GM12878 (cell line): Measurements from ENCODE around the gene RMI2. TPM values are rescaled to one million over a fixed set of nuclear protein-coding genes. Genes with fewer than 3 reads are reported as not detected.

ENCODE experiments used
- BRCA1 ChIP-seq: IDR thresholded peaks from 2 replicates; pipeline ENCODE4 v1.6.1; 2011; ENCODE audit warnings: low read depth, low read length, improper control_type of control experiment
- CREB1 ChIP-seq: IDR thresholded peaks from 2 replicates; pipeline ENCODE4 v1.6.1; 2012; ENCODE audit warnings: low read depth, mild to moderate bottlenecking, inconsistent platforms
- E2F4 ChIP-seq: IDR thresholded peaks from 2 replicates; pipeline ENCODE4 v1.6.1; 2012; ENCODE audit warnings: low read depth, low read length, improper control_type of control experiment
- IRF3 ChIP-seq: fragments of 450-650 bp; IDR thresholded peaks from 2 replicates; pipeline ENCODE4 v1.6.1; 2014; ENCODE audit warnings: mild to moderate bottlenecking
- IRF4 ChIP-seq: IDR thresholded peaks from 2 replicates; pipeline ENCODE4 v1.6.1; 2011; ENCODE audit warnings: low read depth, low read length
- MTA3 ChIP-seq: IDR thresholded peaks from 2 replicates; pipeline ENCODE4 v1.6.1; 2012; ENCODE audit warnings: low read length, inconsistent platforms, borderline replicate concordance
- MYC ChIP-seq: IDR thresholded peaks from 2 replicates; pipeline ENCODE4 v1.6.1; 2011; ENCODE audit warnings: mild to moderate bottlenecking, low read length, moderate library complexity, inconsistent platforms; ENCODE audit not compliant: insufficient read depth, insufficient replicate concordance, insufficient read length, severe bottlenecking
- SPI1 ChIP-seq: IDR thresholded peaks from 2 replicates; pipeline ENCODE4 v1.6.1; 2011; ENCODE audit warnings: low read depth, mild to moderate bottlenecking, low read length, moderate library complexity, borderline replicate concordance; ENCODE audit not compliant: insufficient read depth
- SREBF2 ChIP-seq: IDR thresholded peaks from 2 replicates; pipeline ENCODE4 v1.6.1; 2012; ENCODE audit warnings: mild to moderate bottlenecking, low read length
- SRF ChIP-seq, 2 experiments: IDR thresholded peaks; 2 replicates each; pipeline ENCODE4 v1.6.1; 2011; ENCODE audit warnings: low read depth in 2 of 2, low read length in 2 of 2, mild to moderate bottlenecking in 1 of 2, moderate library complexity in 1 of 2
- TAF1 ChIP-seq: IDR thresholded peaks from 2 replicates; pipeline ENCODE4 v1.6.1; 2011; ENCODE audit warnings: mild to moderate bottlenecking, low read depth, low read length, borderline replicate concordance
- ZNF24 ChIP-seq: fragments of 450-650 bp; IDR thresholded peaks from 2 replicates; pipeline ENCODE4 v1.6.1; 2017; ENCODE audit warnings: antibody characterized with exemption, mild to moderate bottlenecking
- ZSCAN29 ChIP-seq: fragments of 450-650 bp; IDR thresholded peaks from 2 replicates; pipeline ENCODE4 v1.6.1; 2017; ENCODE audit warnings: mild to moderate bottlenecking, moderate library complexity
- polyA plus RNA-seq, 11 experiments: library from polyadenylated mRNA; depleted of rRNA in 4 of 11; unstranded in 6 of 11; stranded (reverse) in 5 of 11; fragments of >200 nt; fragmentation: Nextera tagmentation in 4 of 11; fragmentation: Illumina TruSeq in 1 of 11; extraction: Ambion mirVana in 4 of 11; extraction: Trizol in 1 of 11; gene quantifications; 1 replicate in 1 of 11; 2 replicates in 10 of 11; pipeline versions ENCODE4 v1.2.1 to v1.2.3, GENCODE V29; 2011 to 2016; ENCODE audit warnings: inconsistent platforms in 2 of 11, missing spikeins in 2 of 11, low read depth in 1 of 11
- total RNA-seq, 4 experiments: library from RNA; depleted of rRNA in 3 of 4; stranded (reverse); fragments of >200 nt in 3 of 4; fragmentation: Illumina TruSeq in 1 of 4; extraction: Trizol in 1 of 4; gene quantifications; 2 replicates each; pipeline versions ENCODE4 v1.2.1 to v1.2.3, GENCODE V29; 2013 to 2021

Gene RMI2
- total and polyA plus RNA-seq, 10 of the 15 experiments (the other 5 are each of a cell fraction or from before 2014, with no cell fraction given), result 9.6 to 68.8 (median 32.1) TPM

DNA sequence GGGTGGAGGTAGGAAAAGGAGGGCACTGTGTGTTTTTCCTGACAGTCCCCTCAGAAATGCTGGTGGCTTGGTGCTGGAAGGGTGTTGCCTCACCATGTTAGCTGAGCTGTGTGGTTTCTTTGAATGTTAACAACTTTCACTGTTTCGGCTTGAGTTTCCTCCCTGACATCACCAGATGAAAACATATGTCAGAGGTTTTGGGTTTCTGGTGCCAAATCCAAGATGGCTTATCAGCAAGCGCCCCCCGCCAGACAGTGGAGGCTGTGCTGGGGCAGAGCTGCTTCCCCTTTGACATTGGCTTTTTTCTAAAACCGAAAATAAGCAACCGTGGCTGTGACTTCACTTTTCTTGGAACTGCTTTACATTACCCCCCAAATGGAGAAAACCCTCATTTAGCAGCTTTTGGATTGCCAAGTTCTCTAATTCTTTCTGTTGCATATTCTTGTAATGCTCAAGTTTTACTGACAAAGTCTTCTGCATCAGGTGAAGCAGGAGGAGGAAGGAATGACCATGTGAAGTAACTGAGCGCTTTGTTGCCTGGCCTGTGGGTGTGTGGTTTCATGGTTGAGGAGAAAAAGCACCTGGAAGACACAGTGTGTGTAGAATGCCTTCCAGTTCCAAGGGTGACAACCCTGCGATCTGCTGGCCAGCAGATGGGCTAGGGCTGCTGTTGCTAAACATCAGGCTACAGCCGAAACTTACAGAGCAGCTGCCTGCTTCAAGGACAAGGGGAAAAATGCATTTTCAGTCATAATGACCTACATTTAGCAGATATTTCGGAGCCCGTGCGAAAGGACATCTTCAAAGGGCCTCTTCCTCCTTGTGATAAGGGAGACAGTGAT, 9.7 kb downstream of the RMI2 start (continued):
- TF ChIP-seq CREB1 (no peak), IRF4 (no peak), ZSCAN29 (no peak; the same call in 1 of the 2 replicates), ZNF24 (0 out of 2 replicates have a peak, but pooled peaks have one; percentile 10), SREBF2 (no peak), MTA3 (no peak), IRF3 (no peak), E2F4 (no peak), SRF (IDR thresholded peaks at IDR 0.05; ENCODE audit: low read depth in 2 of 2, low read length in 2 of 2) (peak; percentile 66 to 90), TAF1 (0 out of 2 replicates have a peak, but pooled peaks have one; percentile 31), BRCA1 (no peak), SPI1 (0 out of 2 replicates have a peak, but pooled peaks have one; percentile 18), MYC (no peak)
